ENCODE measurements around the gene CSF3.

DNA sequence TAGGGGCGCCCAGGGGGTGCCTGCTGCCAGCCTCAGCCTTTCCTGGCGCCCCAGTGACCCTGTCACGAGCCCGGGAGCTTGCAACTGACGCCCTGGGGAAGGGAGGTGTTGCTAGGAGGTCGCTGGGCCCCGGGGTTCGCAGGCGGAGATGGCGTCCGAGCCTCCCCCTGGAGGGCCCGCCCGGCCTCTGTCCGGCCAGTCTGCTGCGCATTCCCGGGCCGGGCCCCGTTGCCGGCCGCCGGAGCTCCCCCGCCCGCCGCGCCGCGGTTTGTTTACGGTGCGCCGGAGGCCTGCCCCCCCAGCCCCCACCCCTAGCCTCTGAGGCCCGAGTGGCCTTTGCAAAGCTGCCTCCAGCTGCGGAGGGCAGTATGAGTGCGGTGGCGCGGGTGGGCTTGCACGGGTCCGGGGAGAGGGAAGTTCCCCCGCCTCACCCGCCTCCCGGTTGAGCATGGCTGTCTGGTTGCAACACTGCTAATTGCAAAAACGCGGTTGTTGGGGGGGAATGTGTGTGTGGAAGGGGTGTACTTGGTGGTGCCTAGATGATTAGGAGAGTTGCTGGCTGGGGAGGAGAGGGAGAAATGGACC, 48.0 kb downstream of the CSF3 start:
- TF ChIP-seq, protein P1, sequence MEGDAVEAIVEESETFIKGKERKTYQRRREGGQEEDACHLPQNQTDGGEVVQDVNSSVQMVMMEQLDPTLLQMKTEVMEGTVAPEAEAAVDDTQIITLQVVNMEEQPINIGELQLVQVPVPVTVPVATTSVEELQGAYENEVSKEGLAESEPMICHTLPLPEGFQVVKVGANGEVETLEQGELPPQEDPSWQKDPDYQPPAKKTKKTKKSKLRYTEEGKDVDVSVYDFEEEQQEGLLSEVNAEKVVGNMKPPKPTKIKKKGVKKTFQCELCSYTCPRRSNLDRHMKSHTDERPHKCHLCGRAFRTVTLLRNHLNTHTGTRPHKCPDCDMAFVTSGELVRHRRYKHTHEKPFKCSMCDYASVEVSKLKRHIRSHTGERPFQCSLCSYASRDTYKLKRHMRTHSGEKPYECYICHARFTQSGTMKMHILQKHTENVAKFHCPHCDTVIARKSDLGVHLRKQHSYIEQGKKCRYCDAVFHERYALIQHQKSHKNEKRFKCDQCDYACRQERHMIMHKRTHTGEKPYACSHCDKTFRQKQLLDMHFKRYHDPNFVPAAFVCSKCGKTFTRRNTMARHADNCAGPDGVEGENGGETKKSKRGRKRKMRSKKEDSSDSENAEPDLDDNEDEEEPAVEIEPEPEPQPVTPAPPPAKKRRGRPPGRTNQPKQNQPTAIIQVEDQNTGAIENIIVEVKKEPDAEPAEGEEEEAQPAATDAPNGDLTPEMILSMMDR (IDR thresholded peaks at IDR 0.05; ENCODE audit: poor library complexity, severe bottlenecking), result no peak
- no peak for TF ChIP-seq EP300 (conservative IDR thresholded peaks at IDR 0.05; ENCODE audit: poor library complexity, severe bottlenecking)

Data from neural cell (in vitro differentiated cells).